ENCODE data around the gene CTNNBL1.

DNA sequence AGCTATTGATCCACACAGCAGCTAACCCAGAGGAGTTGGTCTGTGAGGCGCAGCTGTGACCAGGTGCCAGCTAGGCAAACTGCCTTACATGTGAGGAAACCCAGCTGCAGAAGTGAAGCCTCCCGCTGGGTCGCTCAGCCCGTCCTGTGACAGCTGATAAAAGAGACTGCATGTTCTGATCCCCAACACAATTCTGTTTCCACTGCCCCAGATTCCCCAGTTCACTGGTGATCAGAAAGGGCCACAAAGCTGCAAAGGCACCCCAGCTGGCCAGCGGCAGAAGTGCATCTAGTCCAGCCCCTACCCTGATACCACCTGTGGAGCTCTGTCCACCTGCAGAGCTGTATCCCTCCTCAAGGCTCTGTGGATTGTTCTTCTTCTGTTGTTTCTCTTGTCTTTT lies 64.5 kb downstream of the CTNNBL1 start:
- TF ChIP-seq, protein P1, sequence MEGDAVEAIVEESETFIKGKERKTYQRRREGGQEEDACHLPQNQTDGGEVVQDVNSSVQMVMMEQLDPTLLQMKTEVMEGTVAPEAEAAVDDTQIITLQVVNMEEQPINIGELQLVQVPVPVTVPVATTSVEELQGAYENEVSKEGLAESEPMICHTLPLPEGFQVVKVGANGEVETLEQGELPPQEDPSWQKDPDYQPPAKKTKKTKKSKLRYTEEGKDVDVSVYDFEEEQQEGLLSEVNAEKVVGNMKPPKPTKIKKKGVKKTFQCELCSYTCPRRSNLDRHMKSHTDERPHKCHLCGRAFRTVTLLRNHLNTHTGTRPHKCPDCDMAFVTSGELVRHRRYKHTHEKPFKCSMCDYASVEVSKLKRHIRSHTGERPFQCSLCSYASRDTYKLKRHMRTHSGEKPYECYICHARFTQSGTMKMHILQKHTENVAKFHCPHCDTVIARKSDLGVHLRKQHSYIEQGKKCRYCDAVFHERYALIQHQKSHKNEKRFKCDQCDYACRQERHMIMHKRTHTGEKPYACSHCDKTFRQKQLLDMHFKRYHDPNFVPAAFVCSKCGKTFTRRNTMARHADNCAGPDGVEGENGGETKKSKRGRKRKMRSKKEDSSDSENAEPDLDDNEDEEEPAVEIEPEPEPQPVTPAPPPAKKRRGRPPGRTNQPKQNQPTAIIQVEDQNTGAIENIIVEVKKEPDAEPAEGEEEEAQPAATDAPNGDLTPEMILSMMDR (IDR thresholded peaks at IDR 0.05; ENCODE audit: poor library complexity) = peak; percentile 8
- no peak for TF ChIP-seq EZH2phosphoT487 (IDR thresholded peaks at IDR 0.05; ENCODE audit: low read depth, severe bottlenecking, unreplicated experiment)

All from hepatocyte (in vitro differentiated cells).